ENCODE data around the gene LRFN3.
"Not testable (repeated sequence)": the region's sequence is repeated elsewhere in the genome, so short reads cannot be mapped to it uniquely, and the experiment has no call there.

LRFN3 gene

DNA sequence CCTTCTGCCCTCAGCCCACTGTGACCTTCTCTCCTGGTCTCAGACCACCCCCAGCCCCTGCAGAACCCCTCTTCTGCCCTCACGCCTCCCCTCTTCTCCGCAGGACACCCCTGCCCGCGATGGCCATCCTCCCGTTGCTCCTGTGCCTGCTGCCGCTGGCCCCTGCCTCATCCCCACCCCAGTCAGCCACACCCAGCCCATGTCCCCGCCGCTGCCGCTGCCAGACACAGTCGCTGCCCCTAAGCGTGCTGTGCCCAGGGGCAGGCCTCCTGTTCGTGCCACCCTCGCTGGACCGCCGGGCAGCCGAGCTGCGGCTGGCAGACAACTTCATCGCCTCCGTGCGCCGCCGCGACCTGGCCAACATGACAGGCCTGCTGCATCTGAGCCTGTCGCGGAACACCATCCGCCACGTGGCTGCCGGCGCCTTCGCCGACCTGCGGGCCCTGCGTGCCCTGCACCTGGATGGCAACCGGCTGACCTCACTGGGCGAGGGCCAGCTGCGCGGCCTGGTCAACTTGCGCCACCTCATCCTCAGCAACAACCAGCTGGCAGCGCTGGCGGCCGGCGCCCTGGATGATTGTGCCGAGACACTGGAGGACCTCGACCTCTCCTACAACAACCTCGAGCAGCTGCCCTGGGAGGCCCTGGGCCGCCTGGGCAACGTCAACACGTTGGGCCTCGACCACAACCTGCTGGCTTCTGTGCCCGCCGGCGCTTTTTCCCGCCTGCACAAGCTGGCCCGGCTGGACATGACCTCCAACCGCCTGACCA, 3.3 kb downstream of the LRFN3 start:
- no peak for DNase-seq (ENCODE audit: low read depth)

DNA sequence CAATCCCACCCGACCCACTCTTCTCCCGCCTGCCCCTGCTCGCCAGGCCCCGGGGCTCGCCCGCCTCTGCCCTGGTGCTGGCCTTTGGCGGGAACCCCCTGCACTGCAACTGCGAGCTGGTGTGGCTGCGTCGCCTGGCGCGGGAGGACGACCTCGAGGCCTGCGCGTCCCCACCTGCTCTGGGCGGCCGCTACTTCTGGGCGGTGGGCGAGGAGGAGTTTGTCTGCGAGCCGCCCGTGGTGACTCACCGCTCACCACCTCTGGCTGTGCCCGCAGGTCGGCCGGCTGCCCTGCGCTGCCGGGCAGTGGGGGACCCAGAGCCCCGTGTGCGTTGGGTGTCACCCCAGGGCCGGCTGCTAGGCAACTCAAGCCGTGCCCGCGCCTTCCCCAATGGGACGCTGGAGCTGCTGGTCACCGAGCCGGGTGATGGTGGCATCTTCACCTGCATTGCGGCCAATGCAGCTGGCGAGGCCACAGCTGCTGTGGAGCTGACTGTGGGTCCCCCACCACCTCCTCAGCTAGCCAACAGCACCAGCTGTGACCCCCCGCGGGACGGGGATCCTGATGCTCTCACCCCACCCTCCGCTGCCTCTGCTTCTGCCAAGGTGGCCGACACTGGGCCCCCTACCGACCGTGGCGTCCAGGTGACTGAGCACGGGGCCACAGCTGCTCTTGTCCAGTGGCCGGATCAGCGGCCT, 4.1 kb downstream of the LRFN3 start:
- no peak for DNase-seq (ENCODE audit: low read depth)

DNA sequence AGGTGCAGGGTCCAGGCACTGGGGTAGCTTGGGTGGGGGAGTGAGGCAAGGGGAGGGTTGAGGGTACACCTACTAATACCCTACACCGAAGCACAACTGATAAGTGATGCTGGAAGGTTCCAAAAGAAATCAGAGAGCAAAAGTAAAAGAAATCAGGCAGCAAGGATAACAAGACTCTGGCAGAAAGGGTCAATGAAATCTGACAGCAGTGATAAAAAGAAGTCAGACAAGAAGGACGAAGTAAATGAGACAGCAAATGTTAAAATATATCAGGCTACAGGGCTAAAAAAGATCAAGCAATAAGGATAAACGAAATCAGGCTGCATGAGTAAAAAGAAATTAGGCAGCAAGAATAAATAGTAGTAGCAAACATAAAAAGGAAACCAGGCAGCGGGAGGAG, 4.7 kb downstream of the LRFN3 start:
- no peak for DNase-seq (ENCODE audit: low read depth)

DNA sequence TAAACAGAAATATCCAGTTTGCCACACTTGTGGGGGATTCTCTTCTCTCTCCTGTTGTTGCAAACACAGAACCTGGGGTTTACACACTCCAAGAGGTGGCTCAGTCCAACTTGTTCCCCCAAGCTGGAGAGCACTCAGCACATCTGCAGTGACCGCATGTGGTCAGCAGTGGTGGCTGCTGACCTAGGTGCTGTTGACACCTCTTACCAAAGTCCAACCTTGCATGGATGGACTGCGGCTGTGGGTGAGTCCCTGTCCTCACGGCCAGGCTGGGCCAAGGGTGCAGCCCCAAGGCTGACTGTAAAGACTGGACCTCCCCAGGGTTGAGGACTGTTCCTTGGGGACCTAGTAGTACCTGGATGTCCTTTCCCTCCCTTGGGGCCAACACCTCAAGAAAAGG, 6.1 kb downstream of the LRFN3 start:
- DNase-seq (ENCODE audit: low read depth): no peak

DNA sequence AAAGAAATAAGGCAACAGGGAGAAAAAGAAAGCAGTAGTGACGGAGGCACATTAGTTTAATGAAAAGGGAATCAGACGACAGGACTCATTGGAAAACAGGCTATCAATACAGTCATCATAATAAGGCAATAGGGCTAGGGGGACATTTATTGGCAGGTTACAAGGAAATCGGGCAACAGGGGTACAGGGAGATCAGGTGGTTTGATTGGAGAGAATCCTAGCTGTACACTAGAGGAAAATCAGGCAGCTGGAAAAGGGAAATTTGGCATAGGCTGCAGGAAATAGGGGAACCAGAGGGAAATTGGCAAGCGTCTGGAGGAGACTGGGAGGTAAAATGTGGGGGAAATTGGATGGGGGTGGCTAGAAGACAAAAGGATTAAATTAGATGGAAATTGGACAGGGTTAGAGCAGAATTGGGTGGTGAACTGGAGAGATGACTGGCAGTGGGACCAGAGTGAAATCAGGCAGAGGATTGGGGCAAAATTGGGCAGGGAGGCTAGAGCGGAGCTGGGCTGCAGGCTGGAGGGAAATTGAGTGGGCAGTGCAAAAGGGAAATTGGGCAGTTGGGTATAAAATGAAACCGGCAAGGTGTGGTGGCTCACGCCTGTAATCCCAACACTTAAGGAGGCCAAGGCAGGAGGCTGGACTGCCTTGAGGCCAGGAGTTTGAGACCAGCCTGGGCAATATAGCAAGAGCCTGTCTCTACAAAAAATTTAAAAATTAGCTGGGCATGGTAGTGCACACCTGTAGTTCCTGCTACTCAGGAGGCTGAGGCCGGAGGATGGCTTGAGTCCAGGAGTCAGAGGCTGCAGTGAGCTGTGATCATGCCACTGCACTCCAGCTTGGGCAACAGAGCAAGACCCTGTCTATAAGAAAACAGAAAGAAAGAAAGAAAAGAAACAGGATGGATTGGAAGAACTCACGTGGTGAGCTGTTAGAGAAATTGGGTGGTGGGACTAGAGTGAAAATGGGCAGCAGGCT, 7.4 kb downstream of the LRFN3 start:
- DNase-seq (ENCODE audit: low read depth): no peak

DNA sequence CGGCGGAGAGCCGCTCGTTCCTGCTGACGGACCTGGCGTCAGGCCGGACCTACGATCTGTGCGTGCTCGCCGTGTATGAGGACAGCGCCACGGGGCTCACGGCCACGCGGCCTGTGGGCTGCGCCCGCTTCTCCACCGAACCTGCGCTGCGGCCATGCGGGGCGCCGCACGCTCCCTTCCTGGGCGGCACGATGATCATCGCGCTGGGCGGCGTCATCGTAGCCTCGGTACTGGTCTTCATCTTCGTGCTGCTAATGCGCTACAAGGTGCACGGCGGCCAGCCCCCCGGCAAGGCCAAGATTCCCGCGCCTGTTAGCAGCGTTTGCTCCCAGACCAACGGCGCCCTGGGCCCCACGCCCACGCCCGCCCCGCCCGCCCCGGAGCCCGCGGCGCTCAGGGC, 8.4 kb downstream of the LRFN3 start:
- DNase-seq (ENCODE audit: low read depth): no peak

DNA sequence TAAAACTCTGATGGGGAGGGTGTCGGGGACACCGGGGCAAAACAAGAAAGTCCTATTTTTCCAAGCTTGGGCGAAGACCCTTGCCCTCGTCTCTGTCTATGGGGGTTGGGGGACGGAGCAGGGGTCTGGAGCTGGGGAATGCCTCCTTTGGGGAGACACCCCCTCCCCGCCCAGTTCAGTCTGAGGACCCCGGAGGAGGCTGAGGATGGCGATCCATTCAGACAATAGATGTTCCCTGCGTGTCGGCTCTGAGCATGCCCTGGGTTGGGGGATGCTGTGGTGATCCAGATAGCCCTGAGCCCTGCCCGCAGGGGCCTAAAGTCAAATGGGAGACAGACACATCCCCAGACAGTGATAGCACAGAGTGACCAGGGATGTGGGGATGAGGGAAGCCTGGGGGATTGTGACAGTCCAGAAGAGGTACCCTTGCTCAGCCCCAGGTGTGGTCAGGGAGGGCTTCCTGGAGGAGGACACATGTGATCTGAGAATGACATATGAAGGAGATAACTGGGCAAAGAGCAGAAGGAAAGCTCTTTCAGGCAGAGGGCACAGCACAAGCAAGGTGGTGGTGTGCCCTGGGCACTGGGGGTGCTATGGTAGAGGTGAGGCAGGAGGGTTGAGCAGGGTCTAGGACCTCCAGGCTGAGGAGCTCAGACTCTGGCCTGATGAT, 9.1 kb downstream of the LRFN3 start:
- DNase-seq (ENCODE audit: low read depth): no peak

DNA sequence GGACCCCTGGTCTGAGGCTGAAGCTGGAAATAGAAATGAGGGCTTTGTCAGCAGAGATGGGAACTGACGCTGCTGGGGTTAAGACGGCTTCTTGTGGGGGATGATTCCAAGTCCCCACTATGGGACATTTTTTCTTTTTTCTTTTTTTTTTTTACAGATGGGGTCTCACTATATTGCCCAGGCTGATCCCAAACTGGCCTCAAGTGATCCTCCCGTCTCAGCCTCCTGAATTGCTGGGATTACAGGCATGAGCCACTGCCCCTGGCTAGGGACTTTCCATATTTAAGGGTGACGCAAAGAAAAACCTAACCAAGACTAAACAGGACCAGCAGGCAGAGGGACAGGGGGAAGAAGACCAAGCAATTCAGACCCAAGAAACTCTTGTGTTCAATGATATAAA, 10.0 kb downstream of the LRFN3 start:
- no peak for DNase-seq (ENCODE audit: low read depth)

DNA sequence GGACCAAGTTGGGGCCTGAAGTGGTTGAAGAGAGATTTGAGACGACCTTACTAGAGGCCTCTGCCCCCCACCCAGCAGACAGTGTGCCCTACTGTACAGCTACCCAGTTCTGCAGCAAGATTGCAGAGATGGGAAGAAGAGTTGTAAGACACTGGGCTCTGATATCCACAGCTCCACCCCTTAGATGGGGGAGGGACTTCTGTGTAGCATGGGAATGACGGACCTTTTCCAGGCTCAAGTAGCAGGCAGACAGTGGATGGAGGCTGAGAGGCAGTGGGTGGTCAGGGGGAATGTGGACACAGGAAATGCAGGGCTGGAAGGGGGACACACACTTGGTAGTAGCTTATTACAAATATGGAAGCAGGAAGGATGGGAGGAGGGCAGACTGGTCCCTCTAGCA, 13.0 kb downstream of the LRFN3 start:
- DNase-seq (ENCODE audit: low read depth): peak; percentile 20

DNA sequence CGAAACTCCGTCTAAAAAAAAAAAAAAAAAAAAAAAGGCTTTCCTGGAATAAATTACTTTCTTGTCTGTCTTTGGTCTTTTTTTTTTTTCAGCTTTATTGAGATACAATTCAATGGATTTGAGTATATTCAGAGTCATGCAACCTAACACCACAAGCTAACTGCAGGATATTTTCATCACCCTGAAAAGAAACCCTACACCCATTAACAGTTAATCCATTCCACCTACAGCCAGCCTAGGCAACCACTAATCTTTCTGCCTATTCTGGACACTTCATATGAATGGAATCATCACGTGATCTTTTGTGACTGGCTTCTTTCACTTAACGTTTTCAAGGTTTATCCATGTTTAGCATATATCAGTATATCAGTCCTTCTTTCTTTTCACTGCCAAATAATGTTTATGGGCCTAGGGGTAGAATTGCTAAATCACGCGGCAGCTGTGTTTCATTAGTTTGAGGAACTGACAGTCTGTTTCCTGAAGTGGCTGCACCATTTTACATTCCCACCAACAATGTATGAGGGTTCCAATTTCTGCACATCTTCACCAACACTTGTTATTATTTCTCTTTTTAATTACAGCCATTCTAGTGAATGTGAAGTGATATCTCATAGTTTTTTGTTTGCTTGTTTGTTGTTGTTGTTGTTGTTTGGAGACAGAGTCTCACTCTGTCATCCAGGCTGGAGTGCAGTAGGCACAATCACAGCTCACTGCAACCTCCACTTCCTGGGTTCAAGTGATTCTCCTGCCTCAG, 19.9 kb downstream of the LRFN3 start:
- no peak for DNase-seq (ENCODE audit: low read depth)

DNA sequence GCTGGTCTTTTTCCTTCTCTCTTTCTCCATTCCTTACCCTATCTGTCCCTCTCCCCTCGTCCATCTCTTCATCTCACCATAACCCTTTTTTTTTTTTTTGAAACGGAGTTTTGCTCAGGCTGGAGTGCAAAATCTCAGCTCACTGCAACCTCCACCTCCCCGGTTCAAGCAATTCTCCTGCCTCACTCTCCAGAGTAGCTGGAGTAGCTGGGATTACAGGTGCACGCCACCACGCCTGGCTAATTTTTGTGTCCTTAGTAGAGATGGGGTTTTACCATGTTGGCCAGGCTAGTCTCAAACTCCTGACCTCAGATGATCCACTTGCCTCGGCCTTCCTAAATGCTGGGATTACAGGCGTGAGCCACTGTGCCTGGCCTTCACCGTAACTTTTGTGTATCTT, 21.2 kb downstream of the LRFN3 start:
- DNase-seq (ENCODE audit: low read depth): not testable (repeated sequence)

DNA sequence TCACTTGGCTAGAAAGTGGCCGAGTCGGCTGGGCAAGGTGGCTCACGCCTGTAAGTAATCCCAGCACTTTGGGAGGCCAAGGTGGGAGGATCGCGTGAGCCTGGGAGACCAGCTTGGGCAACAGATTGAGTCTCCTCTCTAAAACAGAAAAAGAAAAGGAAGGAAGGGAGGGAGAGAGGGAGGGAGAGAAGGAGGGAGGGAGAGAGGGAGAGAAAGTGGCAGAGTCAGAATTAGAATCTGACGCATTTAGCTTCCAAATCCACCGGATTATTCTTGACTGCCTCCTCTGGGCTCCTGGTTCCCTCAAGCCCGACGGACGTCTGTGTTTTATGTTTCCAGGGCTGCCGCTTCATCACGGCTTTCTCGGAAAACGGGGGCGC, 22.5 kb downstream of the LRFN3 start:
- DNase-seq (ENCODE audit: low read depth): no peak

DNA sequence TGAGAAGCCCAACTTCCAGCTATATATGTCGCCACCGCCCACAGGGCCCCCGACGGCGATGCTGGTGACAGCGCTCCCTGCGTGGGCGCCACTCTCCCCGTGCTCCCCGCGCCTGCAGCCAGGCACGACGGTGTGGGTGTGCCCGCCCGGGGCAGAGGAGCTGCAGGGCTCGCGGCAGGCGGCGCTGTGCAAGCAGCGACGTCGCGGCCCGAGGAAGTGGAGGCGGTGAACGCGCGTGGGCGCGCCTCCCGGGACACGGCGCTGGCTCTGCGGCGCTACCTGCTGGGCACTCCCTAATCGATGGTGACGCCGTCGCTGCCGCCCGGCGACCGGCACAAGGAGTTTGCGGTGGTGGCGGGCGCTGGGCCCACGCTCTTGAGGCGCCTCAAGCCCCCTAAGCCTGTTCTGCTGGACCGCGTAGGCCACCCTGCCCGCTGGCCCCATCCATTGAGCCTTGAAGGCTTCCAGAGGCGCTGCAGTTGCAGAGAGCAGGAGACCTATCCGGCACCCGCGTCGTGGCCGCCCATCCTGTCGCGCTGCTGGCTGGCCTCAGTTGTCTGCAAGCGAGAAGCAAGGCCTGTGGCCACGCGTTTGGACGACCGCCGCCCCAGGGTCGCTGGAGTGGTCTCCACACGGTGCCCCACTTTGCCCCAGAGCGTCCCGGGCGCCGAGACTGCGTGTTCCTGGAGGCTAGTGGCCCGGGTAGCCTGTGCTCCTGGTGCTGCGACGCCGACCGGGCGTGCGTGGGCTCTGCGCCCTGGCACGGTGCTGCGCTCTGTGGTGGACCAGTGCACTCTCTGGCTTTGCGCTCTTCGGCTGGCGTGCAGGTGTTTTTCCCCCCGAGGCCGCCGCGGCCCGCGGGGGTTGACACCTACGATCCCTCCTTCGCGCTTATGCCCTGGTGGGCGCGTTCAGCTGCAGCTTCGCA, 23.1 kb downstream of the LRFN3 start:
- peak; percentile 23 for DNase-seq (ENCODE audit: low read depth)

DNA sequence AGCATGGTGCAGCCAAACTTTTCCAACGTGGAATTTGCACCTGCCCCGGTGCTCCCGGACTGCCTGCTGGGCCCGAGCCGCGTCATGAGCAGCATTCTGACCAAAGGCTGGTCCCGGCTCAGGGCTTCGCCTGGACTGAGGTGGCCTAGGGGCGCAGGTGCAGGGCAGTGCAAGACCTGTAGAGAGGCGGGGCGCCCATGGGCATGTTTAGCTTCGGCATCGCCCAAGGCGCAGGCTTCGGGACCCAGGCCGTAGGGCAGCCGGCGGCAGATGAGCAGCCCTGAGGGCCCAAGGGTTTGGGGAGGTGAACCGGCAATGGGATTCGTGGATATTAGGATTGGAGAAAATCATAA, 23.8 kb downstream of the LRFN3 start:
- DNase-seq (ENCODE audit: low read depth): no peak

DNA sequence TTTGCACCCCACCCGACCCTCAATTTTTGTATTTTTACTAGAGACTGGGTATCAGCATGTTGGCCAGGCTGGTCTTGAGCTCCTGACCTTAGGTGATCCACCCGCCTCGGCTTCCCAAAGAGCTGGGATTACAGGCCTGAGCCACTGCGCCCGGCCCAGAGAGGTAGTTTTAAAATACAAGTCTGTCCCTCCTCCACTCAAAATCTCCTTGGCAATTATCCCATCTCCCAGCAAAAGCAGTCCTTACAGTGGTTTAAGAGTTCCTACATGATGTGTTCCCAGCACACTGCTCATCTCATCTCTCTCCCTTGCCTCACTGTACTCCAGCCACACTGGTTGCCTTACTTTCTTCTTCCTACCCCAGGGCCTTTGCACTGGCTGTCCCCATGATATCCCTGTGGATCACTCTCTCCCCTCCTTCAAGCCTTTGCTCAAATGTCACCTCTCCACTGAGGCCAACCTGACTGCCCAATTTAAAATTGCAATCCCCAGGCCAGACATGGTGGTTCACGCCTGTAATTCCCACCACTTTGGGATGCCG, 24.3 kb downstream of the LRFN3 start:
- DNase-seq (ENCODE audit: low read depth): no peak

DNA sequence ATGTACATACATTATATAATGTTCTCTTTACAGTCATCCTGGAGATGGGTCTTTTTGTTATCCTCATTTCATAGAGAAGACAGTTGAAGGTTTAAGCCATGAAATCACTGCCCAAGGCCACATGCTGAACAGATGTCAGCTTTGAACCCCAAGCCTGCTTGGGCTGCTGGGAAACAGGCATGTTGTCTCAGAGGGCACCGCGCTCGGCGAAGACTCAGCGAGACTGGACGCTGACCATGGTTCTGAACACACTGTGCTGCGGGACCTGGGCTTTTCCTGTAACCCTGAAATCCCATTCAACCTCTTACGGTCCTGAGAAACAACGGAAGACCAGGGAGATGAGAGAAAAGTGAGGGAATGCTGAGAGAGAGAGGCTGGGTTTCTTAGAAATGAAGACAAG, 27.3 kb downstream of the LRFN3 start:
- peak; percentile 56 for DNase-seq (ENCODE audit: low read depth)

DNA sequence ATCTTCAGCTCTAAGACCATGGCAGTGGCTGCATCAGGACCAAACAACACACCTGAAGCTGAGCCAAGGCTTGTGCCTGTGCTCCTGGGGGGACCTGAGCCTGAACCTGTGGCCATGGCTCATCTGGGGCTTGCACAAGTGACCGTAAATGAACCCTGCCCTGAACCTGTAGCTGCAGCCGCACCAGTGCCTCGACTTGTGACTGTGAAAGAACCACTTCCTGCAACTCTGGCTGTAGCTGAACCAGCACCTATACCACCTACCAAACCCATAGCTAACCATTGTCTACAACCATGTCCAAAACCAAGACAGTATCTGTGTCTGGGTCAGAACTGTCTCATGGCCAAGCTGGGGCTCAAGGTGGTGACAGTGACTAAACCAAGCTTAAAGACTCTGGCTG, 30.6 kb downstream of the LRFN3 start:
- no peak for DNase-seq (ENCODE audit: low read depth)

DNA sequence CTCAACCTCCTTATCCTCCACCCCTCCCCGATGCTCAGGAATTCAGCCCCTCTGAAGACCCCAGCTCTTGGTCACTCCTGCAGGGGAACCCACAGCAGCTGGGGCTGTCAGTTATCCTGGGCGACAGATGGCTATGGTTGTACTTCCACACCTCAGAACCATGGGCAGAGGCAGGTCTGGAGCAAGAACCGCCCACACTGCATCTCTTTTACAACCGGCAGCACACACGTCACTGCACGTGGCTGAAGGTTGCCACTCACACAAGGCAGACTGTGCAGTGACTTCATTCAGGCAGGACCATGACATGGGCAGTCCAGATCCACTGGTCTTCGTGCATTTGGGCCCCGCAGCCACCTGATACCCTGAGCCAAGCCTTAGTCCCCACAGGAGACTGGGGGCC, 37.3 kb downstream of the LRFN3 start:
- DNase-seq (ENCODE audit: low read depth): no peak

DNA sequence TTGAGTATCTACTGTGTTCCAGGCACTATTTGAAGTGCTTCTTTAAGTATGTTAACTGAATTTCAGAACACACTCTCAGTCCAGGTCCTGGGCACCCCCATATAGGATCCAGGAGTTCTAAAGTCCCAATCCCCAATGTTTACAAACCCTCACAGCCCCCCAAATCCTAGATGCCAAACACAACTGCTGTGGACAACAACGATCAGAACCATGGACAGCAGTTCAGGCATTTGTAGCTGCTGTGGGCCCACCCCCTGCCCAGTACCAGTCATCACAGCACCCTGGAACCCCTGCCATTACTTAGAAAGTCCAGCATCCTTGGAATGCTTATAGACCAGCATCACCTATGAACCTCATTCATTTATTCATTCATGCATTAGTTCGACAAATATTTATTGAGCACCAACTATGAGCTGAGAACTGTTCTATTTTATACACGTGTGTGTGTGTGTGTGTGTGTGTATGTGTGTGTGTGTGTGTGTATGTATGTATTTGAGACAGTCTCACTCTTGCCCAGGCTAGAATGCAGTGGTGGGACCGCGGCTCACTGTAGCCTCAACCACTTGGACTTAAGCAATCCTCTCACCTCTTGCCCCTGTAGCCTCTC, 39.5 kb downstream of the LRFN3 start:
- DNase-seq (ENCODE audit: low read depth): peak; percentile 49
